Liver (tissue), 9 donors: ENCODE measurements around the gene CBFA2T3. TPM values are rescaled to one million over a fixed set of nuclear protein-coding genes. Genes with fewer than 3 reads are reported as not detected.

Experiments used
- DNase-seq: peaks from one replicate; pipeline ENCODE4 v3.0.0-alpha.2; 2017; ENCODE audit warnings: low spot score
- H3K27ac ChIP-seq, 2 donors: one replicate each; pipeline ENCODE4 v1.7.0; 2013; ENCODE audit warnings: inconsistent platforms in 2 of 2, low read length in 2 of 2, control low read depth in 1 of 2, low read depth in 1 of 2, mild to moderate bottlenecking in 1 of 2
- H3K27me3 ChIP-seq, 4 donors: one replicate each; pipeline versions ENCODE4 v1.6.1 to v1.7.0; 2013; ENCODE audit warnings: low read length in 3 of 4, inconsistent platforms in 1 of 4, mild to moderate bottlenecking in 1 of 4, moderate library complexity in 1 of 4; ENCODE audit not compliant: control insufficient read depth in 4 of 4, insufficient read depth in 4 of 4
- H3K36me3 ChIP-seq, 4 donors: one replicate each; pipeline versions ENCODE4 v1.6.1 to v1.7.0; 2013; ENCODE audit warnings: low read length in 3 of 4, mild to moderate bottlenecking in 3 of 4, low read depth in 1 of 4, moderate library complexity in 1 of 4; ENCODE audit not compliant: control insufficient read depth in 4 of 4, insufficient read depth in 3 of 4
- H3K4me1 ChIP-seq, 4 donors: one replicate each; pipeline versions ENCODE4 v1.6.1 to v1.7.0; 2013; ENCODE audit warnings: low read length in 3 of 4, mild to moderate bottlenecking in 3 of 4, moderate library complexity in 1 of 4; ENCODE audit not compliant: control insufficient read depth in 4 of 4, insufficient read depth in 4 of 4
- H3K4me3 ChIP-seq, 3 donors: one replicate each; pipeline versions ENCODE4 v1.6.1 to v1.7.0; 2013; ENCODE audit warnings: low read length in 3 of 3, control low read depth in 1 of 3, low read depth in 1 of 3, mild to moderate bottlenecking in 1 of 3
- H3K9ac ChIP-seq, 2 donors: one replicate each; pipeline ENCODE4 v1.7.0; 2013; ENCODE audit warnings: low read length in 2 of 2, mild to moderate bottlenecking in 2 of 2, moderate library complexity in 2 of 2, control low read depth in 1 of 2, low read depth in 1 of 2
- H3K9me3 ChIP-seq, 4 donors: one replicate each; pipeline versions ENCODE4 v1.6.1 to v1.7.0; 2013; ENCODE audit warnings: low read length in 3 of 4; ENCODE audit not compliant: control insufficient read depth in 4 of 4
- EGR1 ChIP-seq, 2 donors: IDR thresholded peaks; 2 replicates each; pipeline ENCODE4 v1.6.1; 2016 to 2018; ENCODE audit warnings: antibody characterized with exemption in 2 of 2, low read depth in 2 of 2
- FOXA1 ChIP-seq: IDR thresholded peaks from 2 replicates; pipeline ENCODE4 v1.6.1; 2016; ENCODE audit warnings: antibody characterized with exemption
- FOXA2 ChIP-seq: IDR thresholded peaks from 2 replicates; pipeline ENCODE4 v1.6.1; 2016; ENCODE audit warnings: antibody characterized with exemption
- GABPA ChIP-seq, 2 donors: IDR thresholded peaks in 1 of 2; conservative IDR thresholded peaks in 1 of 2; 2 replicates each; pipeline ENCODE4 v1.6.1; 2016; ENCODE audit warnings: antibody characterized with exemption in 2 of 2, mild to moderate bottlenecking in 1 of 2, moderate library complexity in 1 of 2
- NR2F2 ChIP-seq: IDR thresholded peaks from 2 replicates; pipeline ENCODE4 v1.6.1; 2016; ENCODE audit warnings: antibody characterized with exemption
- RXRA ChIP-seq, 2 donors: IDR thresholded peaks; 2 replicates each; pipeline ENCODE4 v1.6.1; 2017 to 2018; ENCODE audit warnings: antibody characterized with exemption in 2 of 2, mild to moderate bottlenecking in 1 of 2
- TAF1 ChIP-seq: conservative IDR thresholded peaks from 2 replicates; pipeline ENCODE4 v1.6.1; 2016; ENCODE audit warnings: antibody characterized with exemption, mild to moderate bottlenecking
- WGBS: extraction: QIAGEN DNeasy Blood & Tissue Kit; methylation state at CpG from one replicate; pipeline ENCODE4 v1.1.7; 2013; 5-methylcytosine and 5-hydroxymethylcytosine counted together
- polyA plus RNA-seq, 2 donors: library from polyadenylated mRNA; stranded (reverse) in 1 of 2; unstranded in 1 of 2; fragments of 200-250 nt in 1 of 2; fragments of >200 nt in 1 of 2; fragmentation: Nextera tagmentation in 1 of 2; extraction: Ambion mirVana in 1 of 2; gene quantifications; one replicate each; pipeline versions ENCODE4 v1.2.1 to v1.2.3, GENCODE V29; 2013 to 2015
- total RNA-seq, 2 donors: library from RNA; depleted of rRNA; stranded (reverse); fragments of >200 nt; gene quantifications; one replicate each; pipeline ENCODE4 v1.2.3, GENCODE V29; 2014
- TF ChIP-seq, protein P1 (sequence below): IDR thresholded peaks from 2 replicates; pipeline ENCODE4 v1.6.1; 2016; ENCODE audit warnings: antibody characterized with exemption
- TF ChIP-seq, protein P2 (sequence below): fragments of 150-350 bp; IDR thresholded peaks from 2 replicates; pipeline ENCODE4 v1.5.1; 2017; ENCODE audit warnings: improper control_type of control experiment, low read depth, low read length; ENCODE audit not compliant: missing input control
- TF ChIP-seq, protein P3 (sequence below): IDR thresholded peaks from 2 replicates; pipeline ENCODE4 v1.6.1; 2016; ENCODE audit warnings: antibody characterized with exemption
- TF ChIP-seq, protein P4 (sequence below): IDR thresholded peaks from 2 replicates; pipeline ENCODE4 v1.6.1; 2016; ENCODE audit warnings: antibody characterized with exemption, mild to moderate bottlenecking
- donor health status: healthy.
- donor health status: healthy.
- donor health status: healthy.
- donor health status: healthy.
- donor health status: healthy.

The CBFA2T3 gene
- total and polyA plus RNA-seq, 4 donors: 1.4 to 4.5 (median 3.1) TPM

DNA sequence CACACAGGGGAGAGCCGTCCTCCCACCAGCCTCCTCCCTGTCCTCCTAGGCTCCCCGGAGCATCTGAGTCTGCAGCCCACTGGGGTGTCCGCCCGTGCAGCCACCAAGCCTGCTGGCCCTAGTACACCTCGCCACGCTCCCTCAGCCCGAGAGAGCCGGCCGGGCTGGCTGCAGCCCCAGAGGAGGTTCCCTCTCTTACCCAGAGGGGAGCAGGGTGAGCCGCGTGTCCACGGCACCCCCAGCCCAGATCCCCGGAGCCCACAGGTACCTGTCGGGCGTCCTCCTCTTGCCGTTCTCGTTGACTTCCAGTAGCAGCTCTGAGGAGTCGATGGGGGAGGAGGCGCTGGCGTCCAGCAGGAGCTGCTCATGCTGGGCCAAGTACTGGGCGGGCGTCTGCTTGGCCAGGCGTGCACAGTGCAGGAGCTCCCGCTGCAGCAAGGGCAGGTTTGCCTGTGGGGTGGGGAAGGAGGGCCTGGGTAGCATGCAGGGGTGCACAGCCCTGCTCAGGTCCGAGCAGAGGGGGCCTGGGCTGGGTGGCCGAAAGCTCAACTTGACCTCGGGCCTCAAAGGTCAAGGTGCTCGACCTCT lies 91.2 kb downstream of the CBFA2T3 start:
- Histone ChIP-seq H3K27me3 (no peaks in the 10 kb centered on the region), H3K36me3 (no peaks in the 10 kb centered on the region), H3K9ac (no peak overlapping the region), H3K27ac (no peak overlapping the region), H3K4me1 (peaks cover 7 to 44% (median 27%) of the 10 kb centered on the region in 4 donors), H3K4me3 (no peak overlapping the region), H3K9me3 (no peaks in the 10 kb centered on the region)
- WGBS: 95% methylated on average over 28 of the region's 28 CpGs
- TF ChIP-seq GABPA (IDR thresholded peaks at IDR 0.05 in 1 of 2, conservative IDR thresholded peaks at IDR 0.05 in 1 of 2): no peak
- TF ChIP-seq, protein P1, sequence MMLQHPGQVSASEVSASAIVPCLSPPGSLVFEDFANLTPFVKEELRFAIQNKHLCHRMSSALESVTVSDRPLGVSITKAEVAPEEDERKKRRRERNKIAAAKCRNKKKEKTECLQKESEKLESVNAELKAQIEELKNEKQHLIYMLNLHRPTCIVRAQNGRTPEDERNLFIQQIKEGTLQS: no peak
- TF ChIP-seq TAF1: no peak
- no peak for DNase-seq

DNA sequence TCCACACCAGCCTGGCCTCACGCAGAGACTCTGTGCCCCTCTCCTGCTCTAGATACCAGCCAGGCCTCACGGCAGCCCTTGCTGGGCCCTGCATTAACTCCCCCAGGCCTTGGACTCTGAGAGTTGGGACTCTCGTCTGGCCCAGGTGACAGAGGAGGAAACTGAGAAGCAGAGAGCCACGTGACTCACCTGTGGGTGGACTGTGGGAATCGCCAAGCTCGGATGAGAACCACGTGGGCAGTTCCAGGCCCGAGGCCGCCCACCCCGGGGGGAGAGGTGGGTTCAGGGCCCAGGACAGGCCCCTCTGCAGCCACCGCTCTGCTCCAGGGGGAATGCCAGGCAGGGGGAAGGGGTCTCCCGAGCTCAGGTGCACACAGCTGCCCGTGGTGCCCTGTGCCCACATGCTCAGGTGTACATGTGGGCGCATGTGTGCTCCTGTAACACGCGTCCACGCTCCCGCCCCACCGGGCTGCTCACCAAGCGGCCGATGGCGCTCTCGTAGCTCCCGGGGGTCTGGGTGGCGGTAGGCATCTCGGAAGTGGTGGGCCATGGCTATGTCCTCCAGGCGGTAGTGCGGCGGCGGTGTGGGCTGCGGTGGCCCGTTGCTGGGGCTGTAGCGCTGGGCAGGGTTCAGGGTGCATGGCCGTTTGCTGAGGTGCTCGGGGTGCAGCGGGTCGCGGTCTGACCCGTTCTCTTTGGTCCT lies 92.3 kb downstream of the CBFA2T3 start:
- TF ChIP-seq EGR1 (IDR thresholded peaks at IDR 0.05; ENCODE audit: low read depth in 2 of 2) (no peak), NR2F2 (no peak), FOXA2 (no peak), RXRA (IDR thresholded peaks at IDR 0.05) (no peak), FOXA1 (no peak), GABPA (IDR thresholded peaks at IDR 0.05 in 1 of 2, conservative IDR thresholded peaks at IDR 0.05 in 1 of 2) (no peak)
- TF ChIP-seq, protein P2, sequence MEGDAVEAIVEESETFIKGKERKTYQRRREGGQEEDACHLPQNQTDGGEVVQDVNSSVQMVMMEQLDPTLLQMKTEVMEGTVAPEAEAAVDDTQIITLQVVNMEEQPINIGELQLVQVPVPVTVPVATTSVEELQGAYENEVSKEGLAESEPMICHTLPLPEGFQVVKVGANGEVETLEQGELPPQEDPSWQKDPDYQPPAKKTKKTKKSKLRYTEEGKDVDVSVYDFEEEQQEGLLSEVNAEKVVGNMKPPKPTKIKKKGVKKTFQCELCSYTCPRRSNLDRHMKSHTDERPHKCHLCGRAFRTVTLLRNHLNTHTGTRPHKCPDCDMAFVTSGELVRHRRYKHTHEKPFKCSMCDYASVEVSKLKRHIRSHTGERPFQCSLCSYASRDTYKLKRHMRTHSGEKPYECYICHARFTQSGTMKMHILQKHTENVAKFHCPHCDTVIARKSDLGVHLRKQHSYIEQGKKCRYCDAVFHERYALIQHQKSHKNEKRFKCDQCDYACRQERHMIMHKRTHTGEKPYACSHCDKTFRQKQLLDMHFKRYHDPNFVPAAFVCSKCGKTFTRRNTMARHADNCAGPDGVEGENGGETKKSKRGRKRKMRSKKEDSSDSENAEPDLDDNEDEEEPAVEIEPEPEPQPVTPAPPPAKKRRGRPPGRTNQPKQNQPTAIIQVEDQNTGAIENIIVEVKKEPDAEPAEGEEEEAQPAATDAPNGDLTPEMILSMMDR: no peak
- TF ChIP-seq, protein P1: no peak
- TF ChIP-seq, protein P3, sequence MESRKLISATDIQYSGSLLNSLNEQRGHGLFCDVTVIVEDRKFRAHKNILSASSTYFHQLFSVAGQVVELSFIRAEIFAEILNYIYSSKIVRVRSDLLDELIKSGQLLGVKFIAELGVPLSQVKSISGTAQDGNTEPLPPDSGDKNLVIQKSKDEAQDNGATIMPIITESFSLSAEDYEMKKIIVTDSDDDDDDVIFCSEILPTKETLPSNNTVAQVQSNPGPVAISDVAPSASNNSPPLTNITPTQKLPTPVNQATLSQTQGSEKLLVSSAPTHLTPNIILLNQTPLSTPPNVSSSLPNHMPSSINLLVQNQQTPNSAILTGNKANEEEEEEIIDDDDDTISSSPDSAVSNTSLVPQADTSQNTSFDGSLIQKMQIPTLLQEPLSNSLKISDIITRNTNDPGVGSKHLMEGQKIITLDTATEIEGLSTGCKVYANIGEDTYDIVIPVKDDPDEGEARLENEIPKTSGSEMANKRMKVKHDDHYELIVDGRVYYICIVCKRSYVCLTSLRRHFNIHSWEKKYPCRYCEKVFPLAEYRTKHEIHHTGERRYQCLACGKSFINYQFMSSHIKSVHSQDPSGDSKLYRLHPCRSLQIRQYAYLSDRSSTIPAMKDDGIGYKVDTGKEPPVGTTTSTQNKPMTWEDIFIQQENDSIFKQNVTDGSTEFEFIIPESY: no peak
- TF ChIP-seq, protein P4, sequence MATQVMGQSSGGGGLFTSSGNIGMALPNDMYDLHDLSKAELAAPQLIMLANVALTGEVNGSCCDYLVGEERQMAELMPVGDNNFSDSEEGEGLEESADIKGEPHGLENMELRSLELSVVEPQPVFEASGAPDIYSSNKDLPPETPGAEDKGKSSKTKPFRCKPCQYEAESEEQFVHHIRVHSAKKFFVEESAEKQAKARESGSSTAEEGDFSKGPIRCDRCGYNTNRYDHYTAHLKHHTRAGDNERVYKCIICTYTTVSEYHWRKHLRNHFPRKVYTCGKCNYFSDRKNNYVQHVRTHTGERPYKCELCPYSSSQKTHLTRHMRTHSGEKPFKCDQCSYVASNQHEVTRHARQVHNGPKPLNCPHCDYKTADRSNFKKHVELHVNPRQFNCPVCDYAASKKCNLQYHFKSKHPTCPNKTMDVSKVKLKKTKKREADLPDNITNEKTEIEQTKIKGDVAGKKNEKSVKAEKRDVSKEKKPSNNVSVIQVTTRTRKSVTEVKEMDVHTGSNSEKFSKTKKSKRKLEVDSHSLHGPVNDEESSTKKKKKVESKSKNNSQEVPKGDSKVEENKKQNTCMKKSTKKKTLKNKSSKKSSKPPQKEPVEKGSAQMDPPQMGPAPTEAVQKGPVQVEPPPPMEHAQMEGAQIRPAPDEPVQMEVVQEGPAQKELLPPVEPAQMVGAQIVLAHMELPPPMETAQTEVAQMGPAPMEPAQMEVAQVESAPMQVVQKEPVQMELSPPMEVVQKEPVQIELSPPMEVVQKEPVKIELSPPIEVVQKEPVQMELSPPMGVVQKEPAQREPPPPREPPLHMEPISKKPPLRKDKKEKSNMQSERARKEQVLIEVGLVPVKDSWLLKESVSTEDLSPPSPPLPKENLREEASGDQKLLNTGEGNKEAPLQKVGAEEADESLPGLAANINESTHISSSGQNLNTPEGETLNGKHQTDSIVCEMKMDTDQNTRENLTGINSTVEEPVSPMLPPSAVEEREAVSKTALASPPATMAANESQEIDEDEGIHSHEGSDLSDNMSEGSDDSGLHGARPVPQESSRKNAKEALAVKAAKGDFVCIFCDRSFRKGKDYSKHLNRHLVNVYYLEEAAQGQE: no peak
- no peak for DNase-seq
- H3K9ac ChIP-seq: no peak overlapping the region
- no peaks in the 10 kb centered on the region for H3K36me3 ChIP-seq
- no peaks in the 10 kb centered on the region for H3K27me3 ChIP-seq
- H3K27ac ChIP-seq: no peak overlapping the region
- H3K9me3 ChIP-seq: no peaks in the 10 kb centered on the region
- no peak overlapping the region for H3K4me3 ChIP-seq
- peaks cover 15 to 54% (median 33%) of the 10 kb centered on the region in 4 donors for H3K4me1 ChIP-seq
- 95% methylated on average over 39 of the region's 39 CpGs for WGBS
